ENCODE measurements around the gene SLC35F1. TPM values are rescaled to one million over a fixed set of nuclear protein-coding genes. Genes with fewer than 3 reads are reported as not detected.
A peak's percentile ranks its signal among the peaks of the same experiment; 100 is the strongest.

Gene SLC35F1
- total and polyA plus RNA-seq, 4 donors = 0.01 to 0.09 (median 0.08) TPM; not detected in 1

DNA sequence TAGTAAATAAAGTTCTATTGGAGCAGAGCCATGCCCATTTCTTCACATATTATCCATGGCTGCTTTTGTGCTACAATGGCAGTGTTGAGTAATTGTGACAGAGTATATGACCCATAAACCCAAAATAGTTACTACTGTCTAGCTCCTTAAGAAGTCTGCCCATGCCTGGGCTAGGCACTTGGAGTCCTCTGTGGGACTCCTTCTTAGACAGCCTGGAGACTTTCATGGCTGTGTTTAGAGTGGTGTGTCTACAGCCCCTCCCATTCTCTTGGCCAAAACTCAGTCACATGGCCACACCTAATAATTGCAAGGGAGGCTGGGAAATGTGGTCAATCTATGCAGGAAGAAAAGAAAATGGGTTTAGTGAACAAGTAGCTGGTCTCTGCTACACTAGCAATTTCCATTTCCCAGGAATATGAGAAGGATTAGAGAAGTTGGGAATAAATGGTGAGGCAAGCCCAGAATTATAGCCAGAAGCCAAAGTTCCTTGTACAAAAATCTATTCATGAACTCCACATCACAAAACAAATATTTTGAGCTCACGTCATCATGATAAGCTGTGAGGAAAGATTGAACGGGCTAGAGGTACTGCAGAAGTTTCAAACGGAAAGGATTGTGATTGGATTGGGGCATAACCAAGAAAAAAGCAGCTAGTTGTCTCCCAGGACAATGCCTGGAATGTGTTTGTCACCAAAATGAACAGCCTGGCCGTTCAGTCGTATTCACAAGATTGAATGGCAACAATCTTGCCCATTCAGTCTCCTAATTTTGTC is 389.3 kb downstream of the SLC35F1 start:
- peak overlapping the region; percentile 64 to 94 for H3K27ac ChIP-seq (ENCODE audit: low read depth in 1 of 2, low read length in 2 of 2)
- no peak for DNase-seq (ENCODE audit: low spot score)
- H3K27me3 ChIP-seq (ENCODE audit: control insufficient read depth in 4 of 4, insufficient read depth in 4 of 4, low read length in 3 of 4) = no peaks in the 10 kb centered on the region
- no peaks in the 10 kb centered on the region for H3K36me3 ChIP-seq (ENCODE audit: control insufficient read depth in 4 of 4, insufficient read depth in 3 of 4, low read depth in 1 of 4, low read length in 3 of 4)
- no peaks in the 10 kb centered on the region for H3K9me3 ChIP-seq (ENCODE audit: control insufficient read depth in 4 of 4, low read length in 3 of 4)
- TF ChIP-seq GABPA (IDR thresholded peaks at IDR 0.05 in 1 of 2, conservative IDR thresholded peaks at IDR 0.05 in 1 of 2) (no peak), HNF4A (conservative IDR thresholded peaks at IDR 0.05) (peak in 1 of 2 donors; percentile 48), RXRA (IDR thresholded peaks at IDR 0.05) (peak in 1 of 2 donors; percentile 15)
- TF ChIP-seq, protein P1, sequence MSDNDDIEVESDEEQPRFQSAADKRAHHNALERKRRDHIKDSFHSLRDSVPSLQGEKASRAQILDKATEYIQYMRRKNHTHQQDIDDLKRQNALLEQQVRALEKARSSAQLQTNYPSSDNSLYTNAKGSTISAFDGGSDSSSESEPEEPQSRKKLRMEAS (IDR thresholded peaks at IDR 0.05) = no peak
- H3K9ac ChIP-seq (ENCODE audit: low read depth in 1 of 2, low read length in 2 of 2) = no peak overlapping the region
- no peak overlapping the region for H3K4me3 ChIP-seq (ENCODE audit: low read depth in 1 of 3, low read length in 3 of 3)
- peaks cover 0 to 10% (median 0%) of the 10 kb centered on the region in 4 donors for H3K4me1 ChIP-seq (ENCODE audit: control insufficient read depth in 4 of 4, insufficient read depth in 4 of 4, low read length in 3 of 4)
- 49% methylated on average over 5 of the region's 5 CpGs for WGBS

DNA sequence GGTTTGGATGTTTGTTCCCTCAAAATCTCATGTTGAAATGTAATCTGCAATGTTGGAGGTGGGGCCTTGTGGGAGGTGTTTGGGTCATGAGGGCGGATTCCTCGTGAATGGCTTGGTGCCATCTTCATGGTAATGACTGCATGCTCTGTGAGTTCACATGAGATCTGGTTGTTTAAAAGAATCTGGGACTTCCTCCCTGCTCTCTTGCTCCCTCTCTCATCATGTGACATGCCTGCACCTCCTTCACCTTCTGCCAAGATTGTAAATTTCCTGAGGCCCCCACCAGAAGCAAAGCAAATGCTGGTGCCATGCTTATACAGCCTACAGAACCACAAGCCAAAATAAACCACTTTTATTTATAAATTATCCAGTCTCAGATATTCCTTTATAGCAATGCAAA is 390.8 kb downstream of the SLC35F1 start:
- Histone ChIP-seq H3K36me3 (ENCODE audit: control insufficient read depth in 4 of 4, insufficient read depth in 3 of 4, low read depth in 1 of 4, low read length in 3 of 4) (no peaks in the 10 kb centered on the region), H3K9me3 (ENCODE audit: control insufficient read depth in 4 of 4, low read length in 3 of 4) (no peaks in the 10 kb centered on the region), H3K27me3 (ENCODE audit: control insufficient read depth in 4 of 4, insufficient read depth in 4 of 4, low read length in 3 of 4) (no peaks in the 10 kb centered on the region), H3K9ac (ENCODE audit: low read depth in 1 of 2, low read length in 2 of 2) (no peak overlapping the region), H3K27ac (ENCODE audit: low read depth in 1 of 2, low read length in 2 of 2) (no peak overlapping the region), H3K4me3 (ENCODE audit: low read depth in 1 of 3, low read length in 3 of 3) (no peak overlapping the region), H3K4me1 (ENCODE audit: control insufficient read depth in 4 of 4, insufficient read depth in 4 of 4, low read length in 3 of 4) (peaks cover 0 to 10% (median 0%) of the 10 kb centered on the region in 4 donors)
- TF ChIP-seq NR2F2 (IDR thresholded peaks at IDR 0.05) (no peak), JUND (IDR thresholded peaks at IDR 0.05) (no peak), TAF1 (conservative IDR thresholded peaks at IDR 0.05) (no peak), HNF4G (IDR thresholded peaks at IDR 0.05) (no peak), HNF4A (conservative IDR thresholded peaks at IDR 0.05) (no peak), FOXA1 (IDR thresholded peaks at IDR 0.05) (no peak), FOXA2 (IDR thresholded peaks at IDR 0.05) (no peak), SP1 (IDR thresholded peaks at IDR 0.05) (no peak), YY1 (IDR thresholded peaks at IDR 0.05) (no peak), GABPA (IDR thresholded peaks at IDR 0.05 in 1 of 2, conservative IDR thresholded peaks at IDR 0.05 in 1 of 2) (no peak), RXRA (IDR thresholded peaks at IDR 0.05) (no peak), RAD21 (IDR thresholded peaks at IDR 0.05) (no peak)
- TF ChIP-seq, protein P2, sequence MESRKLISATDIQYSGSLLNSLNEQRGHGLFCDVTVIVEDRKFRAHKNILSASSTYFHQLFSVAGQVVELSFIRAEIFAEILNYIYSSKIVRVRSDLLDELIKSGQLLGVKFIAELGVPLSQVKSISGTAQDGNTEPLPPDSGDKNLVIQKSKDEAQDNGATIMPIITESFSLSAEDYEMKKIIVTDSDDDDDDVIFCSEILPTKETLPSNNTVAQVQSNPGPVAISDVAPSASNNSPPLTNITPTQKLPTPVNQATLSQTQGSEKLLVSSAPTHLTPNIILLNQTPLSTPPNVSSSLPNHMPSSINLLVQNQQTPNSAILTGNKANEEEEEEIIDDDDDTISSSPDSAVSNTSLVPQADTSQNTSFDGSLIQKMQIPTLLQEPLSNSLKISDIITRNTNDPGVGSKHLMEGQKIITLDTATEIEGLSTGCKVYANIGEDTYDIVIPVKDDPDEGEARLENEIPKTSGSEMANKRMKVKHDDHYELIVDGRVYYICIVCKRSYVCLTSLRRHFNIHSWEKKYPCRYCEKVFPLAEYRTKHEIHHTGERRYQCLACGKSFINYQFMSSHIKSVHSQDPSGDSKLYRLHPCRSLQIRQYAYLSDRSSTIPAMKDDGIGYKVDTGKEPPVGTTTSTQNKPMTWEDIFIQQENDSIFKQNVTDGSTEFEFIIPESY (IDR thresholded peaks at IDR 0.05) = no peak
- TF ChIP-seq, protein P3, sequence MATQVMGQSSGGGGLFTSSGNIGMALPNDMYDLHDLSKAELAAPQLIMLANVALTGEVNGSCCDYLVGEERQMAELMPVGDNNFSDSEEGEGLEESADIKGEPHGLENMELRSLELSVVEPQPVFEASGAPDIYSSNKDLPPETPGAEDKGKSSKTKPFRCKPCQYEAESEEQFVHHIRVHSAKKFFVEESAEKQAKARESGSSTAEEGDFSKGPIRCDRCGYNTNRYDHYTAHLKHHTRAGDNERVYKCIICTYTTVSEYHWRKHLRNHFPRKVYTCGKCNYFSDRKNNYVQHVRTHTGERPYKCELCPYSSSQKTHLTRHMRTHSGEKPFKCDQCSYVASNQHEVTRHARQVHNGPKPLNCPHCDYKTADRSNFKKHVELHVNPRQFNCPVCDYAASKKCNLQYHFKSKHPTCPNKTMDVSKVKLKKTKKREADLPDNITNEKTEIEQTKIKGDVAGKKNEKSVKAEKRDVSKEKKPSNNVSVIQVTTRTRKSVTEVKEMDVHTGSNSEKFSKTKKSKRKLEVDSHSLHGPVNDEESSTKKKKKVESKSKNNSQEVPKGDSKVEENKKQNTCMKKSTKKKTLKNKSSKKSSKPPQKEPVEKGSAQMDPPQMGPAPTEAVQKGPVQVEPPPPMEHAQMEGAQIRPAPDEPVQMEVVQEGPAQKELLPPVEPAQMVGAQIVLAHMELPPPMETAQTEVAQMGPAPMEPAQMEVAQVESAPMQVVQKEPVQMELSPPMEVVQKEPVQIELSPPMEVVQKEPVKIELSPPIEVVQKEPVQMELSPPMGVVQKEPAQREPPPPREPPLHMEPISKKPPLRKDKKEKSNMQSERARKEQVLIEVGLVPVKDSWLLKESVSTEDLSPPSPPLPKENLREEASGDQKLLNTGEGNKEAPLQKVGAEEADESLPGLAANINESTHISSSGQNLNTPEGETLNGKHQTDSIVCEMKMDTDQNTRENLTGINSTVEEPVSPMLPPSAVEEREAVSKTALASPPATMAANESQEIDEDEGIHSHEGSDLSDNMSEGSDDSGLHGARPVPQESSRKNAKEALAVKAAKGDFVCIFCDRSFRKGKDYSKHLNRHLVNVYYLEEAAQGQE (IDR thresholded peaks at IDR 0.05) = no peak
- TF ChIP-seq, protein P4, sequence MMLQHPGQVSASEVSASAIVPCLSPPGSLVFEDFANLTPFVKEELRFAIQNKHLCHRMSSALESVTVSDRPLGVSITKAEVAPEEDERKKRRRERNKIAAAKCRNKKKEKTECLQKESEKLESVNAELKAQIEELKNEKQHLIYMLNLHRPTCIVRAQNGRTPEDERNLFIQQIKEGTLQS (IDR thresholded peaks at IDR 0.05) = no peak
- TF ChIP-seq, protein P5, sequence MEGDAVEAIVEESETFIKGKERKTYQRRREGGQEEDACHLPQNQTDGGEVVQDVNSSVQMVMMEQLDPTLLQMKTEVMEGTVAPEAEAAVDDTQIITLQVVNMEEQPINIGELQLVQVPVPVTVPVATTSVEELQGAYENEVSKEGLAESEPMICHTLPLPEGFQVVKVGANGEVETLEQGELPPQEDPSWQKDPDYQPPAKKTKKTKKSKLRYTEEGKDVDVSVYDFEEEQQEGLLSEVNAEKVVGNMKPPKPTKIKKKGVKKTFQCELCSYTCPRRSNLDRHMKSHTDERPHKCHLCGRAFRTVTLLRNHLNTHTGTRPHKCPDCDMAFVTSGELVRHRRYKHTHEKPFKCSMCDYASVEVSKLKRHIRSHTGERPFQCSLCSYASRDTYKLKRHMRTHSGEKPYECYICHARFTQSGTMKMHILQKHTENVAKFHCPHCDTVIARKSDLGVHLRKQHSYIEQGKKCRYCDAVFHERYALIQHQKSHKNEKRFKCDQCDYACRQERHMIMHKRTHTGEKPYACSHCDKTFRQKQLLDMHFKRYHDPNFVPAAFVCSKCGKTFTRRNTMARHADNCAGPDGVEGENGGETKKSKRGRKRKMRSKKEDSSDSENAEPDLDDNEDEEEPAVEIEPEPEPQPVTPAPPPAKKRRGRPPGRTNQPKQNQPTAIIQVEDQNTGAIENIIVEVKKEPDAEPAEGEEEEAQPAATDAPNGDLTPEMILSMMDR (IDR thresholded peaks at IDR 0.05; ENCODE audit: low read depth, low read length, missing input control) = no peak
- no peak for DNase-seq (ENCODE audit: low spot score)
- 92% methylated on average over 2 of the region's 2 CpGs for WGBS

Data from liver (tissue), 9 donors.